HG02938 (cell line): ENCODE measurements around the gene EVX2.

Source experiments
- ATAC-seq: cut with Tn5 transposase; IDR thresholded peaks from one replicate; pipeline ENCODE4 v1.9.1; 2021; ENCODE audit warnings: mild to moderate bottlenecking, moderate library complexity; ENCODE audit not compliant: unreplicated experiment

EVX2 gene

DNA sequence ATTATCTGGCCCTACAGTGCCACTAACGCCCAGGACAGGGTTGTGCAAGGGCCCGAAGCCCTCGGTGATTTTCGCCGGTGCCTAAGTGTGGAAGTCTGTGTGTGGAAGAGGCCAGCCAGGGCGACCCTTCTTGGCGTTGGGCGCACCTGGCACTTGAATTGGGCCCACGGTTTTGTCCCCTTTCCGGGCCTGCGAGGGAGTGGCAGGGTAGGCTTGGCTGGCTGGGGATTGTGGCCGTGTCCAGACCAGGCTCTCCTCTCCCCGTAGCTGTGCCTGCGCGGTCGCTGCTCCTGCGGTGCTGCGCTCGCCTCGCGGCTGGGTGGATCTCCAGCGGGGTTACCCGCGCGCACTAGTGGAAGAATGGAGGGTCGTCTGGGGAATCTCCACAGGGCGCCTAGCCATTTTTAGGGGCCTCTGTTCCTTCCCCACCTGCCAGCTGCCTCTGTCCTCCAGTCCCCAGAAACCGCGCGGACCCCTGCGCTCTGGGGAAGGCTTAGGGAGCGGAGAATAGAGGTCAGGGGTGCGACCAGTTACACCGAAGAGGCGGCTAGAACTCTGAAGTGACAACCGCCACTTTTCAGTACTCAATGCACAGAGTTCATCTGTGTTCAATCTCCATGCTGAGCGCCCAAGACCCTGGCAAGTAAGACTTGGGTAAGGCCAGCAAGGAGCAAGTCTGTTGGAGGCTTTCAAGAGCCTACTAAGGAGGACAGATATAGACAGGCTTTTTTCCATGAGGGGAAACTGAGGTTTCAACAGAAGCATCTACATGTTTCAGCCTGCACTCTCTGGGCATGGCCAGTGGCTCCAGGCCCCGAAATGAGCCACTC is 16.0 kb downstream of the EVX2 start:
- ATAC-seq, result no peak

DNA sequence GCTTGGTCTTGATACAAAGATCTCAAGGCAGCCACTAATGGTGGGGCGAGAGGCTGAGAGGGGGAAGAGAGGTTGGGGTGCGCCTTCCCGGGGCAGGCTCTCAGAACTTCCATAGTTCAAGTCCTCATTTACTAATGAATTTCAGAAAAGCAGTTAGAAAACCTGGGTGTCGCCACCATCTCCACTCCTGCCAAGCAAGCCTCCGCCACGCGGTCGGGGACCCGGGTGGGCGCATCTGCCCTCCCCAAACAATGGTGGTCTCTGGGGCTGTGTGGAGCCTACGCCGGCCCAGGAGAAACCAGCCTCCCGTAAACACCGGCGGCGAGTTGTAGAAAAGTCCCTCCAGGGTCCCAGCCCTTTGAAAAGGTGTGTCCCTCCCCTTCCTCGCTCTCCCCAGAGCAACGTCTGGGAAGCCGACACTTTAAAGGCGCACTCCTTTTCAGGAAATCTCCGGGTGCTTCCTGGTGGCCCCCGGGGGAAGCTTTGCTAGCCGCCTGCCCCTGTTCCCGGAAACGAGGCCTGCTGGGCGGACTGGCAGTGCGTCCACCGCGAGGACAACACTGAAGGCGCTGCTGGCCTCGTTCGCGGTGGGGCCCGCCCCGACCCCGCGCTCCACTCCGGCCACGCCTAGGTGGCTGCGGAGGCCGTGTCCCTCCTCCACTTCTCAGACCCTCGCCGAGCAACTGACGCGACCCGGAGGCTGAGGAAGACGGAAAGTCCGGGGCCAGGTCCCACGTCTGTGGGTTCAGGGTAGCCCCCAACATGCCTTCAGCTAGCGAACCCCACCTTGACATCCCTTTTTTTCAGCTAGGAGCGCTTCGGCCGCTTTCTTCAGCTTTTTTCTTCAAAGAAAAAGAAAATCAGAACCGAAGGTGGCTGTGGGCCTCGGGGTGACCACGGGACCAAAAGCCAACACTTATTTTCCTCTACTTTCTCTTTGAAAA is 16.8 kb downstream of the EVX2 start:
- ATAC-seq, result no peak

DNA sequence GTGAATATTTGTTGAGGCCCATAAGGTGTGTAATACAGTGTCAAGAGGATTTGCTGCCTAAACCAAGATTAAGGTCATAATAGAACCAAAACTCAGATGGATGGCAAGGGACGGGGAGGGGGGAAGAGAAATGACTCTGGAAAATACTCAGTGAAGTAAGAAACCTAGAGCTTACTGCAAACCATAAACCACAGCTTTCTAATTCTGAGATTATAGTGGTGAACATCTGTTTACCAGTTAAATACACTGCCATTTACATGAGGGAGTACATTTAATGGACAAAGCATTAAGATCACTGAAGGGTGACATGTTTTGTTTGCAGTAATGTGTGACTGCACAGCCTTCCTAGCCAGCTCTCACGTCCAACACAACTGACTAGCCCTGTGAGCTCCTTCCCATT is 19.8 kb downstream of the EVX2 start:
- no peak for ATAC-seq

DNA sequence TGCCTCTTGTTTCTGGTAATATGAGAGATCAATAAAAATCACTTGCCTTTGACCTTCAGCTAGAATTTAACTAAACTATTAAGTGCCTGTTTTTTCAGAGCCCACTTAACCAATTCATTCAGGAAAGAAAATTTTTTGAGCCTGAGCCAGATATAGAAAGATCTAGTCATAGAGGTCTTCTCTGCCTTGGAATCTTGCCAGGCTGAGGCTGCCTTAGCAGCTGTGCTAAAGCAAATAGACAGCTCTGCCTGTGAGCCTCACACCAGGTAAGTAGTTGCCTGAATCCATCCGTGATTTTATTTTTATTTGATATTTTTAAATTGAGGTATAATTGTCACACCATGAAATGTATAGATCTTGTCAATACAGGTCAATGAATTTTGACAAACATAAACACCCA is 27.4 kb downstream of the EVX2 start:
- no peak for ATAC-seq

DNA sequence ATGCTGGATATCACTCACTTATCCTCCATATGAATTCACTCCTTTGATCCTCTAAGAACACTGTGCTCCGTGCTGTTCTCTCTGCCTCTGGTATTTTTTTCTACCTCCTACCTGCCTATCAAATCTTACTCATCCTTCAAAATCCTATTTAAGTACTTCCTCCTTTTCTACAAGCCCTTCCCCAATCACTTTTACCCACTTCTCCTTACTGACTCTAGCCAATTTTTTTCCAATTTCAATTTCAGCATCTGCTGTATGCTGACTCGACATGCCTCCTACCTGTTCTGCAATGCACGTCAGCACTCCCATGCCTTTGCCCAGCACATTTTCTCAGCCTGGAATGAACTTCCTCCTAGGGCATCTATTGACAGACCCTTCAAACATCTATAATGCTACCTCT is 44.4 kb downstream of the EVX2 start:
- ATAC-seq, result no peak

DNA sequence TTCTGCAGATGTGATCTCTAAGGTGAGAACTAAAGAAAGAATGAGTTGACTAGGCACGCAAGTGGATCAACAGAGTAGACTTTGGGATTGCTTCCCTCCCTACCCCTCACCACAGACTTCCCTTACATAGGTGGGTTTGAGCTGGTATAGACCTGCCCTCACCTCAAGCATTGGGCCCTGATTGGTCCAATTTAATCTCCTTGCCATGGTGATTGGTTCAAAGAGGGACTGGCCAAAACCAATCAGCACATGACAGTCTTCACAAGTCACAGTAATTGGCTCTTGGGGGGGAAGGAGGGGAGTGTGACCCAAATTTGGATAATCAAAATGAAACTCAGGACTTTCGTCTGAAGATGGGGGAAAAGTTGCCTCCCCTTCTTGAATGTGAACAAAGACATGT is 45.1 kb downstream of the EVX2 start:
- ATAC-seq, result no peak

DNA sequence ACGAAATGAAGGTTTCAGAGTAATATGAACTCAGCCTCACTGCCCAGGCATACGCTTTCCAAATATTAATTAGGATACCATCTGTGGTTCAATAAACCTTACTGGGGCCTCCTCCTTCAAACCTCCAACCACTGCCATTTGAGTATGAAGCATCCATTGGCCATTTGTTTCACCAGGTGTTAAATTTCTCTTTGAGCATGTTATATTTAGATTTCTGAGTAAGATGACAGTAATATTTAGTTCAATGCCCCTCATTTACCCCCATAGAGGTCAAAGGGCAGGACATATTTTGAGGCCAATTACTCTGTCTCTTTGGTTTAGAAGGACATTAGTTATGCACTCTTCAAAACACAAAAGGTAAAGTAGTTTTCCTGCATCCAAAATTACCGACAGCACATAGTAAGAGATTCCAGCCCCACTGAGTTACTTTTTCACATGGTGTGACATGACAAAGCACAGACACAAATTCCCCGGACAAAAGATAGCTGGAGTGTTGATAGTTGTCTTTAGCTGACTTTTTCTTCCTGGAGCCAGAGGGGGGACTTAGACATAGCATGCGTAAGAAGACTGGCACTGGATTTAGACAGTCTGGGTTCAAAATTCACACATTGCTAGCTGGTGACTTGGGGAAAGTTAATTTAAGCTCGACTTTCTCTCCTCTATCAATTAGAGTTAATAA is 48.6 kb downstream of the EVX2 start:
- ATAC-seq, result no peak

DNA sequence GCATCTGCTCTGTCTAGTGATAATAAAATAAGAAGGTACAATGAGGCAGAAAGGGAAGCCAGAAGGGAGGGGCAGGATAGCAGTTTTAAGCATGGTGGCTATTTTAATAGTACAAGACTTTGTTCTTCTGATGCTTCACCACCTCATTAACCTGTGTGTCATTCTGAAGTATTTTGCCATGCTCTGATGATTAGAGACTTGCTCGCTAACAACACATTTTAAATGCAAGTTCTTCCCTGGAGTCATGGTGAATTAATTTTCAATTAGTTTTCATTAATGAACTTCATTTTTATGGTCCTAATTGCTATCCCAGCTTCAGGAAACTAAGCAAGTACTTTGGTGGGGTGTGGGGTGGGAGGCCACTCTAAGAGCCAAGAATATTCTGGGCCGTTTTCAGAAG is 56.0 kb downstream of the EVX2 start:
- ATAC-seq, result no peak
